KG1 (cell line): ENCODE data around the gene PPP5C.
"Not testable (repeated sequence)": the region's sequence is repeated elsewhere in the genome, so short reads cannot be mapped to it uniquely, and the experiment has no call there.

Source experiments
- DNase-seq: peaks from one replicate; lab custom pipeline; 2025; lab: John Stamatoyannopoulos, UW

The PPP5C gene

GRCh38 chr19:46386151-46386550 is 39.3 kb downstream of the PPP5C start:
- no peak for DNase-seq

GRCh38 chr19:46386996-46387712 is 40.3 kb downstream of the PPP5C start:
- no peak for DNase-seq

GRCh38 chr19:46387713-46388130 is 40.8 kb downstream of the PPP5C start:
- no peak for DNase-seq

- no peak for DNase-seq
These were observed 41.6 kb downstream of the PPP5C start for GRCh38 chr19:46388311-46389095.

- no peak for DNase-seq
These were observed 43.4 kb downstream of the PPP5C start for GRCh38 chr19:46390121-46390858.

GRCh38 chr19:46390866-46391265 is 44.0 kb downstream of the PPP5C start:
- no peak for DNase-seq

GRCh38 chr19:46391296-46392251 is 44.7 kb downstream of the PPP5C start:
- DNase-seq = no peak

GRCh38 chr19:46392252-46392801 is 45.4 kb downstream of the PPP5C start:
- no peak for DNase-seq

- no peak for DNase-seq
These were observed 46.0 kb downstream of the PPP5C start for GRCh38 chr19:46392837-46393236.

GRCh38 chr19:46393456-46394401 is 46.8 kb downstream of the PPP5C start:
- no peak for DNase-seq

GRCh38 chr19:46394402-46394797 is 47.5 kb downstream of the PPP5C start:
- no peak for DNase-seq

GRCh38 chr19:46397801-46398479 is 51.1 kb downstream of the PPP5C start:
- not testable (repeated sequence) for DNase-seq

- no peak for DNase-seq
These were observed 55.8 kb downstream of the PPP5C start for GRCh38 chr19:46402725-46403124.

- no peak for DNase-seq
These were observed 57.3 kb downstream of the PPP5C start for GRCh38 chr19:46404055-46404752.

GRCh38 chr19:46404753-46405468 is 58.0 kb downstream of the PPP5C start:
- DNase-seq = no peak

GRCh38 chr19:46406976-46407375 is 60.1 kb downstream of the PPP5C start:
- DNase-seq = no peak

GRCh38 chr19:46407856-46408663 is 61.2 kb downstream of the PPP5C start:
- no peak for DNase-seq
